ENCODE results near the gene FOXO3.

The FOXO3 gene

DNA sequence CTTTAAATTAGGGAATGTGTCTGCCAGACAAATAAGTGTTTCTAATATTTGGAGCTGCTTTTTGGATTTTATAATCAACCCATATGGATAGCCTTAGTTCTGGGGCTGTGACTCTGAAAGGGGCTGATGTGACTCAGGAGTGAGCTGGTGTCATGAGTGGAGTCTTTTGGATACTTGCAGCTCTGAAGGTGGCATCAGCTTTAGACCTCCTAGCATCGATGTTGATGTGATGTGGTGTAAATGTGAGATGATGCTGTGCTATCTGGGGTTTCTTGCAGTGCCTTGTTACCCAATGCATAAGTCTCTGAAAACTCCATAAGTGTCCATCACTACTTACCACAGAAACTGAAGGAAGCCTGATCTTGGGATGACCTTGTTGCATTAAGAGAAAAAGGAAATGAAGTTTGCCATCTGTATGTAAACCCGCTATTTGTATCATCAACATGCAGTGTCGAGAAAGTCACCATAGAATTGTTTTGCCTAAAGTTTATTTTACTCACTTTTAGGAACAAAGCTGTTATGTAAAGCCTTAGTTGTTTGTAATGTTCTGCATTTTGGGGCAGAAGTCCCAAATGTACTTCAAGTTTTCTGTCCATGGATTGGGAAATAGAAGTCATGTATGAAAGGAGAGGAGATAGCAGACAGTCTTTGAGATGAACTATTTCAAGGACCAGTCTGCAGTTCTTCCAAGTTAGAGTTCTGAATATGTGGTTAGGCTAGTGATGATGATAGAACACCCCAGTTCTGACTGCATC lies 8.0 kb downstream of the FOXO3 start:
- Histone ChIP-seq H3K4me3 (no peak overlapping the region), H3K27ac (no peak overlapping the region)

GRCh38 chr6:108570517-108570916 lies 9.8 kb downstream of the FOXO3 start:
- no peak overlapping the region for H3K27ac ChIP-seq
- H3K4me3 ChIP-seq = no peak overlapping the region

GRCh38 chr6:108574457-108575141 lies 13.9 kb downstream of the FOXO3 start:
- H3K4me3 ChIP-seq = no peak overlapping the region
- H3K27ac ChIP-seq = no peak overlapping the region

DNA sequence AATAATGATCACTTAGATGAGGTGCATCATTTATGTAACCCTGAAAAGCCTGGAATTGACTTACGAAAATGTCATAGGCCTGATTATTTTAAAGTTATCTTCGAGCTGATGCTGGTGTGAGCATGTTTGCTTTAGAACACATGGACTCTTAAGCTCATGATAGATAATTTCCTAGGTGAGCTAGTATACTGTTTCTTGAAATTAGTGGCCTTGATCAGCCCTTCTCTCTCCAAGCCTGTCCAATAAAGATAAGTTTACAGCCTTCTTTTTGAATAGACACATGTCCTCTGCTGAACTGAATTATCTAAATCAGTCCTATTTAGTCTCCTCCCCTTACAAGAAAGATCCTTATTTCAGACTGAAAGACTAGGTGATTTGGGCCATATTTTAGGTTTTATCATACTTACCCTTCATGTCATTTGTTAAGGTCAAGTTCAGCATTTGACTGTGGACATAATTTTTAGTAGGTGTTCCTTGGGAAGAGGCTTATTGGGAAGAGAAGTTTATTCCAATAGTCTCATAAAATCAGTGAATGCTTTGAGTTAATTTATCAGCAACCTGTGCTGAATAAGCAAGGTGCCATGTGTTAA lies 15.3 kb downstream of the FOXO3 start:
- Histone ChIP-seq H3K27ac (no peak overlapping the region), H3K4me3 (no peak overlapping the region)

DNA sequence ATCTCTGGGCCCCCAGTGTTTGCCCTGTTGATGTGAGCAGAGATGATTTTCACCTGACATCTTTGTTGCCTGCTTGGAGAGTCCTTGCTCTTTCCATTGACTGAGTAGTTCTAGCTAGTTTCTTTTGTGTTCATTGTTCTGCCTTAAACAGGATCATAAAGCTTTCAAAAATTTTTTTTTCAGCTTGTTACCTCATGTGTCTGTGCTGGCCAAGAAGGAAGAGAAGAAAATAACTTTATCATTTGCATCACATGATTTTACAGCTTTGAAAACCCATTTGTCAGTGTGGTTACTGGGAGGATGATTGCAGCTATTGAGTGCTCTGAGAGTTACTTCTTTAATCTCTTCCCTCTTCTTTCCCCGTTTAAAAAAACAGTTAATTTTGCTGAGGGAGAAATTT lies 16.0 kb downstream of the FOXO3 start:
- Histone ChIP-seq H3K27ac (no peak overlapping the region), H3K4me3 (no peak overlapping the region)

- Histone ChIP-seq H3K27ac (peak overlapping the region in 1 of 21 experiments; percentile 2), H3K4me3 (no peak overlapping the region)
Observed at GRCh38 chr6:108578166-108578565, 17.4 kb downstream of the FOXO3 start.

DNA sequence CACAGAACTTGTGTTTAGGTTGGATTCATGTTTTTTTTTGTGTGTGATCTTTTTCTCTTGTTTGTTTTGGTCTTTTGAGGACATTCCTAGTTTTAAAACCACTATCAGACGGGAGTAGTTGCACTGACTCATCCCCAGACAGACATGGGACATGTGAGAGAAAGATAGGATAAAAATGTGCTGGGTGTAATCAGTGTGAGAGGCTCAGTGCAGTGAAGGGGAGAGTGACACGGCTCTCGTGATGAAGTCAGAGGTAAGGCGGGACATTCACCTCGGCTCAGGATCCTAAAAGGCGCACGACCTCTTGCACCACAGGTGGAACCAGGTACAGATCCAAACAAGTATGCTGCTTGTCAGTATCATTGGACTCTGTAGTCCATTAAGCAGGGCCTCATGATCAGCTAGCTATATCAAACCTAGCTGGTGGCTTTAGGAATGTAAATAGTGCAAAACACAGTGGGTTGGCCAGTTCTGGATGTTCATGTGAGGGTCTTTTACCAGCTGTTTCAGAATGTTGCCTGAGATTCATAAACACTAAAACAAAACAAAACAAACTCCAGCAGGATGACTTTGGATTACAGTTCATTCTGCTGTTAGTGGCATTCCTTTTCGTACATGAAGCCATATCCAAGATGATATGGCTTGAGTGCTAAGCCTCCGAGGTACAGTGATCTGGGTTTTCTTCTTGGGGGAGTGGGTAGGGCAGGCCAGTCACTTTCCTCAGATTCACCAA lies 18.0 kb downstream of the FOXO3 start:
- peak overlapping the region in 1 of 21 experiments; percentile 2 for H3K27ac ChIP-seq

DNA sequence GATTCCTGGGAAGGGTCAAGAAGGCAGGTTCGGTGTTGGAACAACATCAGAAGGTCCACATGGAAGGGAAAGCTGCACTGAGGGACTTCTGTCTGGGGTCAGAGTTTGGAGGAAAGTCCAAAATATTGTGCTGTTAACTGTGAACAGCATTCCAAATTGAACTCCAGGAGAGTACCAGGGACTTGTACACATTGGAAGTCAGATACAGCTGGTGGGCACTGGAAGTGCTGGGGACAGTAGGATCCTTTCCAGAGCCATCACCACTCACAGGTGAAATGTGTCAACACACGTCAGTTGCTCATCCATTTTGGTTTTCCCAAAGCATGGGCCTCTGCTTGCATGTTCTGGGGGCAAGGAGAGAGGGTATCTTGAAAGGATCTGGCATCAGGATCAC lies 18.6 kb downstream of the FOXO3 start:
- Histone ChIP-seq H3K27ac (no peak overlapping the region), H3K4me3 (no peak overlapping the region)

More for the DNA sequence above, 18.0 kb downstream of the FOXO3 start:
- no peak overlapping the region for H3K4me3 ChIP-seq

- Histone ChIP-seq H3K4me3 (no peak overlapping the region), H3K27ac (peak overlapping the region in 11 of 21 experiments; percentile 7 to 66 (median 43))
Observed at GRCh38 chr6:108580646-108581045, 19.9 kb downstream of the FOXO3 start.

DNA sequence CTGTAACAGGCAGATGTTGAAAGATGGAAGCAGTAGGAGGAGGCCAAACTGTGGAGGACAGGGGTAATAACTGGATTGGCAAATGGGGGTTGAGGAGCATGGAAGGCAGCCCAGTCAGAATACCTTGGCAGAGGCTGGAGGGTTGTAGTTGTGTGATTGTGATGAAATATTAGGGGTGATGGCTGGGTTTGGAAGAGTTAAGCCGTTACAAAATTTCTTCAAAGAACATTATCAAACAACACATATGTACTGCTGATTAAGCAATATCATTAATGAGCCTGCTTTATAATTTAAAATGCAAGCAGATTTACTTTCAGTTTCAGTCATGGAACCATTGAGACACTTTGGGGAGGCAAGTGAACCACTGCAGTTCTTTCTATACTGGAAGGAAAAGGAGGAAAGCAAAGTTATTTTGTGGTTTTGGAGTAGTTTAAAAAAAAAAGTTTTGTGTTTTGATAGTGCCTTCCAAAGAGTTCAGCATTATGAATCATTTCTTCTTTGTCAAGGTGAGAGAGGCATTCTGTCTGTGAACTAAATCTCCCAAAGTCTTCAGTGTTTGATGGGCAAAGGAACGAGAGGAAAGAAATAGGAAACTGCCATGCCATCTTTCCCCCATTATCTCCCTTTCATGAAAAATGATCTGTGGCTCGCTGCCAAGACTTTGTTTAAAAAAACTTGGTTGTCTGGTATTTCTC lies 20.7 kb downstream of the FOXO3 start:
- H3K27ac ChIP-seq = peak overlapping the region in 16 of 21 experiments; percentile 7 to 66 (median 31)
- no peak overlapping the region for H3K4me3 ChIP-seq

DNA sequence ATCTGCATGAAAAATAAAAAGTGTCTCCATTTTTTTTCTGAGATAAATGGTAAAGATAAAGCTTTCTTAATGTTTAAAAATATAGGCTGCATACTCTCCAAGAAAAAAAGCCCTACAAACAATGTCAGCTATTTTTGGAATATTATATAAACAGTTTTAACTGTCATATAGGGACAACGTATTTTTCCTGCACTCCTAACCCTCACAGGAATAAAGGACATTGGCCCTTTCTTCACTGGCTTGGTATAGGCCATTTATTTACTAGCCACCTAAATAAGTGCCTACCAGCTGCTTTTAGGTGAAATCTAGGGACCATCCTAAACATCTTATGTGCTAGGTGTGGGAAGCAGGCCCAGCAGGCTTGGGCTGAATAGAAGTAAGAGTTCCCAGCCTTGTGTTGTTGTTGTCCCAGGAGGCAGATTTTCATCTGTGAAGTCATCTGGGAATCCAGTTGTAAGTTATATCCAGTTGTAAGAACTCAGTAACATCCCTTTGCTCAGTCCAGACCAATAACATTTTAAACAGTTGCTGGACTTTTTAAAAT lies 21.3 kb downstream of the FOXO3 start:
- Histone ChIP-seq H3K27ac (peak overlapping the region in 12 of 21 experiments; percentile 9 to 66 (median 32)), H3K4me3 (no peak overlapping the region)

DNA sequence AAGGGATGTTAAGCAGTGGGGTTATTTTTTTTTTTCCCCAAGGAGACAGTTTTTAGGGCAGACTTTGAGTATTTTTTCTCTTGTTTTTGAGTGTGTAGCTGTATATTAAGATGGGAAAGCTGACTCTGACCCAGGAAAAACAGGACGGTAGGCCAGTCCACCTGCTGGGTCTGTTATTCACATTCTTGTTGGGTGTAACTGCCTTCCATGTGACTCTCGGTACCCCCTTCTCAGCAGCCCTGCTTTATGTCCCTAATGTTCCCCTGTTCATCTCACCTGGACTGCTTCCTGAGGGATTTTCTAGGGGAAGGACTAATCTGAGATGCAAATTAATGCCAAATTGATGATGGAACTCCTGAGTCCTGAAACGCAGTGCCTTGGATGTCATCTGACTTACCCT lies 21.9 kb downstream of the FOXO3 start:
- Histone ChIP-seq H3K4me3 (no peak overlapping the region), H3K27ac (peak overlapping the region in 3 of 21 experiments; percentile 57 to 66 (median 57))

DNA sequence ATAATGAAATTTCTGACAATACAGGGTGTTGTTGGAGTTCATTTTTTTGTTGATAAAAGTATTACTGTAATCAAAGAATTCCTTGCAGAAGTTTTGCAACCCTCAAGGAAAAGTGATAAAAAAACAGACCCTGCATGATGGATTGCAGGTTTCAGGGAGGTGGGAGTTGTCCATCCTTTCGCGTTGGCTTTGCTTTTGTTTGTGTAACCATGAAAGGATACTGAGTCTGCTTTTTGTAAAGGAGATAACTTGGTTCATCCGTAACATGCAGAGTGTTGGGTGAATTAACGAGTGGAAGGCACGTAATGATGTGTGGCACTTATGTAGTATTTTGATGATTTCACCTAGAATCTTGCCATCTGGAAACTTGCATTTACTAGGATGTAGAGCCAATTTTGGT lies 23.6 kb downstream of the FOXO3 start:
- Histone ChIP-seq H3K27ac (no peak overlapping the region), H3K4me3 (no peak overlapping the region)

DNA sequence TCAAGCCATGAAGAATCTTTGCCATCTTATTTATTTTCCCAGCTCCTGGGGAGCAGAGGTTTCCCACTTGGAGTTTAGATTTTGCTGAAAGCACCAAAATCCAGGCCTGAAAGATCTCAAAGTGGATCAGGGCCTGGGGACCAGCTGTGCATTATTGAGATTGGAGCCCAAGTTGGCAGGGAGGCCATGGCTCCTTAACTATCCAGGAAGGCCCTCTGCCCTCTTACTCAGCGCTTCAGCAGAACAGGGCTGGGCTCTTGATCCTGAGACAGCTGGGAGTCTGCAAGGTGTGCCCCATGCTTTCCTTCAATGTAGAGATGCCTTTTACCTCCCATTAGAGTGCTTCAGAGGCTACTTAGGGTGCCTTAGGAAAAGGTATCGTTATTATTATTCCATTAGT lies 24.6 kb downstream of the FOXO3 start:
- Histone ChIP-seq H3K4me3 (no peak overlapping the region), H3K27ac (peak overlapping the region in 1 of 21 experiments; percentile 4)

DNA sequence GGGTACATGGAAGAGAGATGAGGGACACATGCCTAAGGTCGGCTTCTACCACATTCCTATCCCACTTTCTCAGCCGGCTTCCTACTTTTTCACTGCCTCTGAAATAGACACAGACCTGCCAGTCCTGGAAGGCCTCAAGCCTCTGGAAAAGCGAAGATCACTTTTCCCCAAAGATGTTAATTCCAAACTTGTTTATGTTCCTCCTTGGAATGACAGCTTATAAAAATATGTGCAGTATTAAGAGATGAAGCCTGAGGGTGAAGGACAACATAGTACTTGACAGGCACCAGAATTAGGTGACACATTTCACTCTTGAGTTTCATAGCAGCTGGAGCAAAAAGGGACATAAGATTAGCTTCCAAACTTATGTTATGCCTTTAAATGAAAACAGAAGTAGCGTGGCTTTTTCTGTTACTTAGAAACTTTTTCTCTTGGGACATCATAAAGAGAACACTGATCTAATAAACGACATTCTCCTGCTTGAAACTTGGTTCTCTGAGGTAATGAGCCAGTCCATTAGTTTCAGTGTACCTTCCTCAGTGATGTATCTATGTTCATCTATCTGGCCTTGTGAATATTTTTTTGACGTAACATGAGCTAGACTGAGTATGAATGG lies 25.3 kb downstream of the FOXO3 start:
- peak overlapping the region in 1 of 21 experiments; percentile 14 for H3K27ac ChIP-seq
- H3K4me3 ChIP-seq = no peak overlapping the region

GRCh38 chr6:108587258-108588059 lies 26.7 kb downstream of the FOXO3 start:
- Histone ChIP-seq H3K27ac (peak overlapping the region in 6 of 21 experiments; percentile 4 to 85 (median 44)), H3K4me3 (no peak overlapping the region)

GRCh38 chr6:108588586-108588985 lies 27.9 kb downstream of the FOXO3 start:
- Histone ChIP-seq H3K27ac (peak overlapping the region in 18 of 21 experiments; percentile 13 to 85 (median 64)), H3K4me3 (no peak overlapping the region)

DNA sequence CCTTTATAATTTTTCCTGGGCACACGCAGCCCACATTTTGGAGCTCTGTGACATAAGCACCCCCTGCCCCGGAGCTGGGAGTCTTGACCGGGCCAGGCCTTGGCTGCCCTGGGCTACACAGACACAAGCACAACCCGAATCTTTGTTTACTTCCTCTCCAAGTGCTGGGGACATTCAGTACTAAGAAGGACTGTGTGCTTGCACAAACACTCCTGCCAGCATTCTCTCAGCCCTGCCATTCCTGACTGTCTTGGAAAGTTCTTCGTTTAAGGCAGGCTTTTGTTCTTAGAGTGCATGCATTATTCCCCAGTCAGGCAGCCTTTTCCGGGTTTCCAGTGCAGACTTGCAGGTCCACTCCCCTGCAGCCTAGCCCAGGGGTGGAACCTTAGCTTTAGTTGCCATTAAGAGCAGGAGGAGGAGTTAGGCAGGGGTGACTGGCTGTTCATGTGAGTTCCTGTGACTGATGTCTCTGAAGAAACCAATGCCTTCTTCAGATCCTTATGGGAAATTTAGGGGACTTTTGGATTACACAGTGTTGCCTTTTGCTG lies 28.6 kb downstream of the FOXO3 start:
- H3K27ac ChIP-seq = peak overlapping the region in 20 of 21 experiments; percentile 13 to 85 (median 61)

More for the DNA sequence above, 28.6 kb downstream of the FOXO3 start:
- H3K4me3 ChIP-seq = no peak overlapping the region
